Stromal cell of bone marrow (primary cell): ENCODE results near the gene SLC27A5.
A peak's percentile ranks its signal among the peaks of the same experiment; 100 is the strongest.

ENCODE experiments used
- DNase-seq: peaks from one replicate; pipeline ENCODE4 v3.0.0-alpha.2; 2012; ENCODE audit warnings: low read depth

The SLC27A5 gene, protein sequence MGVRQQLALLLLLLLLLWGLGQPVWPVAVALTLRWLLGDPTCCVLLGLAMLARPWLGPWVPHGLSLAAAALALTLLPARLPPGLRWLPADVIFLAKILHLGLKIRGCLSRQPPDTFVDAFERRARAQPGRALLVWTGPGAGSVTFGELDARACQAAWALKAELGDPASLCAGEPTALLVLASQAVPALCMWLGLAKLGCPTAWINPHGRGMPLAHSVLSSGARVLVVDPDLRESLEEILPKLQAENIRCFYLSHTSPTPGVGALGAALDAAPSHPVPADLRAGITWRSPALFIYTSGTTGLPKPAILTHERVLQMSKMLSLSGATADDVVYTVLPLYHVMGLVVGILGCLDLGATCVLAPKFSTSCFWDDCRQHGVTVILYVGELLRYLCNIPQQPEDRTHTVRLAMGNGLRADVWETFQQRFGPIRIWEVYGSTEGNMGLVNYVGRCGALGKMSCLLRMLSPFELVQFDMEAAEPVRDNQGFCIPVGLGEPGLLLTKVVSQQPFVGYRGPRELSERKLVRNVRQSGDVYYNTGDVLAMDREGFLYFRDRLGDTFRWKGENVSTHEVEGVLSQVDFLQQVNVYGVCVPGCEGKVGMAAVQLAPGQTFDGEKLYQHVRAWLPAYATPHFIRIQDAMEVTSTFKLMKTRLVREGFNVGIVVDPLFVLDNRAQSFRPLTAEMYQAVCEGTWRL

GRCh38 chr19:58511353-58512208, at the start of gene SLC27A5:
Gene SLC27A5 (minus strand): TSS chr19:58511992. CDS start chr19:58511955, 37 bp downstream.
- DNase-seq = no peak

DNA sequence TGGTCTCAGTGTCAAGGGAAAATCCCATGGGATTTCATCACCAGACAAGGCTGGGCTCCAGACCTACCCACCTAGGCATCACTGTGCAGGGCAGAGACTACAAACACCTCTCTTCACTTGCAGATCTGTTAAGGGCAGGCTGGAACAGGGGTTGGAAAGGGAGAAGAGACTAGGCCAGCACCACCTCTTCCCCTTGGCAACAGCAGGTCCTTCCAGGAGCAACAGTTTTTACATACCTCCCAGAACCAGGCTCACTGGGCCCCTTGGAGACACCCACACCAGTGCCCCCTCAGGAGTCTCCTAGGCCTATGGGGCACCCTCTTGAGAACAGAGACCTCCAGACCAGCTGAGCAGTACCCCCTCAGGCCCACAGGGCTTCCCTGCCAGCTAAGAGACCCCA, 49.1 kb upstream of the SLC27A5 start:
- DNase-seq = no peak

- DNase-seq = no peak
These were observed 48.5 kb upstream of the SLC27A5 start for GRCh38 chr19:58560007-58560887.

DNA sequence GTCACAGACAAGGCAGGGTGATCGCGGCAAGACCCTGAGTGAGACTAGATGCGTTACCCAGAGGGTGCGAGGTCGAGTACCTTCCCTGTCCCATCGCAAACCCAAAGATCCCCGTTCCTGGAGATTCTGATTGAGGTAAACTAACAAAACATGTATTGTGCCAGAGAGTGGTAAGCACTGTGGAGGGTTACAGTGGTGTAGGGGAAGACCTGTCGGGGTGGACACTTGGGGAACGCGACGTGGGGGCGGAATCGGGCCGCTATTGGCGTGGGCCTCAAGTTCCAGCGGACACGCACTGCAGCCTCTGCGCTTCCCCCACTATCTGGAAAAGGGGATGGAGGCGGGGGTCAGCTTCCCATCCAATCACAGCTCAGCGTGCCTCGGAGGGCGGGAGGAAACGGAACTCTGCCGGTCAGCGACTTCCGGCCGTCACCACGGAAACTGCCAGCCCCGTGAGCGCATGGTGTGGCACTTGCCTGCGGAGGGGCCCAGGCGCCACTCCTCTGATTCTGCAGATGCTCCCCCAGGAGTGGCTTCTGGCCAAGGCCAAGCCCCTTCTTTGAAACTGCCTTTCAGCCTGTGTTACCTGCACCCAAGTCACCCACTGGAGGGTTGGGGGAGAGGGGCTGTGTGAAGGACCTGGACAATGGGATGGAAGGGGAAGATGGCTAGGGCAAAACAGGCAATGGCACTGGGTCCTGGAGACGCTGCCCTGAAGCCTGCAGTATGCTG, 47.6 kb upstream of the SLC27A5 start:
- peak; percentile 86 for DNase-seq

- peak; percentile 95 for DNase-seq
These were observed 47.0 kb upstream of the SLC27A5 start for GRCh38 chr19:58558623-58559274.

- DNase-seq = peak; percentile 12
These were observed 46.4 kb upstream of the SLC27A5 start, which contains the start of gene UBE2M for GRCh38 chr19:58558066-58558622. Gene UBE2M (minus strand): TSS chr19:58558611. CDS start chr19:58558381, 230 bp downstream.

DNA sequence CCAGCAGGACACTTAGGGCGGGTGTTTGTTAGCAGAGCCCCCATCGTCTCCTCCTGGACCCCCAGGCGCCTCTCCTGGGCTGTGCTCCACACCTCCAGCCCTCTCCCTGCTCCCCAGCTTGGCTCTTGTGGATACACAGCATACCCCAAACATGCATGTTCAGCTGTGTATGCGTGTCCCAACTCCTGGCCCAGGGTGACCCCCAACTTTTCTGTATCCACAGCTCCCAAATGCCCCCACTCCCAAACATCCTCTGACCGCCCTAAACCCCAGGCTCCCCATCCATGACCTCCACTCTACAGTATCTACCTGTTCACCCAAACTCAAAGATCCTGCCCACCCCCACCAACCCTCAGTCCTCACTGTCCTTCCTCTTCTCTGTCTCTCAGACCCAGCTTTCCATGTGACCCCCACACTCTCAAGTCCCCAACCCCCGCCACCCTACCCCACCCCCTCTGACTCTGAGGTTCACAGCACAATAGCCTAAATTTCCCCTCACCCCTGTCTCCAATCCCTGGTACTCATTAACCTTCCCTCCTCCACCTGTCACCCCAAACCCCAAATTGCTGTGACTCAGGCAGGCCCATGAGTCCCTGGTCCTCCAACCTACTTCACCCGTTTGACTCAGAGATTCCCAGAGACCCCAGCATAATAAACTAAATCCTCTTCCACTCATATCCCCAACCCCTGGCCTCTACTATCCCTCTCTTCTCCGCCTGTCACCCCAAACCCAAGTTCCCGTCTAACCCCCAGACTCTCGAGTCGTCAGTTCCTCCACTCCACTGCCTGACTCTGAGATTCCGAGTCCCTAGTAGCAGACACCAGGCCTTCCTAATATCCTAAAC, 45.7 kb upstream of the SLC27A5 start:
- no peak for DNase-seq

GRCh38 chr19:58556622-58557220, 44.9 kb upstream of the SLC27A5 start:
- DNase-seq = no peak

DNA sequence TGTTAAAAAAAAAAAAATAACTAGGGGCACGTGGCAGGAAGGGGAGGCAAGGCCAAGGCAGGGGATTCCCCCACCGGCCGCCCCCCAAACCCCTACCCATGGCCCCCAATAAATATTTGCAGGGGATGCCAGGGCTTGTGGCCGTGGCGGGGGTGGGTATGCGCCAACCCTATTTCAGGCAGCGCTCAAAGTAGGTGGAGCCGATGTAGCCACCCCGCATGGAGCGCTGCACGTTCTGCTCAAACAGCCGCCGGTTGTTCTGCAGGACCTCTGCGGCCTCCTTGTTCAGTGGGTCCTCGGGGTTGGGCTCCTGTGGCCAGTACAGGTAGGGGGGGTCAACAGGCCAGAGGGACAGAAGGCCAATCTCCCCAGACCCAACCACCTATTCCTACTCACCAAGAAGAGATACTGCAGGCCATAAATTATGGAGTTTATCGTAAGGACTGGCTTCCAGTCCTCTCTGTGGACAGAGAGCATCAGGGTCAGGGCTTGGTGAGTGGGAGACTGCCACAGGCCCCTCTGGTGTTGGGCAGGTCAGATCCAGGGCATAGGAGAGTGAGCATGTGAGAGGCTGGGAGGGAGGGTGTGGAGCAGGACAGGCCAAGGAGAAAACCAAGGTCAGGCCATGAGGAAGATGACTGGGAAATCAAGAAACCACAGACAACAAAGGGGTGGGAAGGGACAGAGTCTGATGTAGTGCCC, 44.3 kb upstream of the SLC27A5 start:
- DNase-seq = no peak

DNA sequence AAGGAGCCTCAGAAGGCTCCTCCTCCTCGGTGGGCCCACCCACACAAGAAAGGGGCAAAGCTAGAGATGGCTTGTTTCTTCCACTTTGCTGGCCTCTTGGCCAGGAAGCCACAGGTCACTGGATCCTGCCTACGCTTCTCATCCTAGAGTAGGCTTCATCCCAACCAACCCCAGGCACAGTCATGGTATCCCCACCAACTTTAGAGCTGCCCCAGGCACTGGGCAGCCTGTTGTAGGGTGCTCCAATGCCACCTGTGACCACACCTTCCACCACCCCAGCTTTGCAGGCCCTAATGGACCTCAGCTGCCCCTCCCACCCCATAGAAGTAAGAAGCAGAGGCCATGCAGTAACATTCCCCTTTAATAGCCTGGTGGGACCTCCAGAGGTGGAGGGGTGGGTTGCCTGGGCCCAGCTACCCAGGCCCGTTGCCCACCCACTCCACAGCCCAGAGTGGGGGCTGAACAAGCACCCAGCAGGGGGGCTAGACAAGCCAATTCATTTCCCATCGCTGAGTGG, 43.6 kb upstream of the SLC27A5 start:
- no peak for DNase-seq

- peak; percentile 93 for DNase-seq
These were observed 42.9 kb upstream of the SLC27A5 start, which contains the start of gene CHMP2A for GRCh38 chr19:58554494-58555368. Gene CHMP2A (minus strand): TSS chr19:58555105. CDS start chr19:58554212, 893 bp downstream.

DNA sequence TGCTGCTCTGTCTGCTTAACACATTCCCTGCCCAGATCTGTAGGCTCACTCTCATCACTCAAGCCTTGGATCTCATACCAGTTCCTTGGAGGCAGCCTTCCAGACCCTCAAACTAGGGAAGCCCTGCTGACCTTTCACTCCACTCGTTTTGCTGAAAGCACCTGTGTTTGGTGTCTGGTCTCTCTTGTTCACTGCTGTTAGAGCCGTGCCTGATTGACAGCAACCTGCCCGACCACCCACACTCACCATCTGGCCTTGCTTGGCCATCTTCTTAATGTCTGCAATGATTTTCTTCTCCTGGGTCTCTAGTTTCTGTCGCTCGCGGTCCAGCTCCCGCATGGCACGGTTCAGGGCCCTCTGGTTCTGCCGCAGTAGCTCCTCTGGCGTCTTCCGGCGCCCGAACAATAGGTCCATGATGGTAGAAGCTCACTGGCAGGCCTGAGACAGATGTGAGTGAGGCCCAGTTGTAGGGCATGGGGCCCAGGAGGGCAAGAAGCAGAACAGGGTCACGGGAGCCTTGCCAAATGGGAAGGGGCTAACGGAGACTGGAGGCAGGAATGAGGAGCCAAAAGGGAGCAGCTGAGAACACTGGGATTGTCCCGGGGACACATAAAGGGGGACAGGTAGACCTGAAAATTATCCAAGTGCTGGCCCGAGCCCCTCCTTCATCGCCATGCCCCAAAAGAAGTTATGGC, 42.2 kb upstream of the SLC27A5 start:
- DNase-seq = no peak

GRCh38 chr19:58552655-58553054, 40.9 kb upstream of the SLC27A5 start:
- no peak for DNase-seq

- no peak for DNase-seq
These were observed 40.0 kb upstream of the SLC27A5 start for GRCh38 chr19:58551577-58552471.

DNA sequence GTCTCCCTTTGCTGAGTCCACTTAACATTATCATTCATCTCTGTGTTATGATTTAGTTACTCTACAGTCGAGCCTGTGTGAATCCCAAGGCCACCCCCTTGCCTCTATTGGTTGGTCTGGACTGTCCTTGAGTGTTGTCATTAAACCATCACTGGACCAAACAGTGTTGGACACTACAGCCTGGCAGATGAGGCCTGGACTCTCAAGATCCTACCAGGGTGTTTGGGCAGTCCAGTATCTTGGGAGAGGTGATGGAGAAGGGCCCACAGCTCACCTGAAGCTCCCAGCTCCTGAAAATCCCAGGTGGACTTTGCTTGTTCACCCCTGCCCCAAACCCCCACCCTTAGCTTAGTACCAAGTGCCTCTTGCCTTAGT, 39.3 kb upstream of the SLC27A5 start:
- DNase-seq = no peak
